Loucy (cell line): ENCODE data around the gene GNS.

Experiments used
- H2AFZ ChIP-seq: fragments of 200-600 bp; sonication (generic); 2 replicates; pipeline ENCODE4 v1.6.0; 2016; ENCODE audit warnings: antibody characterized with exemption, mild to moderate bottlenecking, low read length, moderate library complexity
- H3F3A ChIP-seq: fragments of 200-600 bp; 2 replicates; pipeline ENCODE4 v1.6.0; 2016; ENCODE audit warnings: antibody characterized with exemption, low read depth, mild to moderate bottlenecking
- H3K27me3 ChIP-seq: fragments of 200-600 bp; sonication (generic); 2 replicates; pipeline ENCODE4 v1.6.1; 2014; ENCODE audit warnings: low read length, mild to moderate bottlenecking; ENCODE audit not compliant: insufficient read depth, poor library complexity, severe bottlenecking
- H3K36me3 ChIP-seq: fragments of 200-600 bp; sonication (generic); 2 replicates; pipeline ENCODE4 v1.6.1; 2016; ENCODE audit warnings: low read length; ENCODE audit not compliant: insufficient read depth
- H3K4me1 ChIP-seq: fragments of 200-600 bp; sonication (generic); 2 replicates; pipeline ENCODE4 v1.5.1; 2014; ENCODE audit warnings: low read length, mild to moderate bottlenecking; ENCODE audit not compliant: insufficient read depth, poor library complexity, severe bottlenecking
- H3K4me2 ChIP-seq: fragments of 200-600 bp; sonication (generic); 2 replicates; pipeline ENCODE4 v1.6.0; 2014; ENCODE audit warnings: antibody characterized with exemption, low read length, low read depth, mild to moderate bottlenecking; ENCODE audit not compliant: poor library complexity, severe bottlenecking
- H3K4me3 ChIP-seq: fragments of 200-600 bp; sonication (generic); 2 replicates; pipeline ENCODE4 v1.5.1; 2014; ENCODE audit warnings: low read length, mild to moderate bottlenecking, mixed read lengths; ENCODE audit not compliant: poor library complexity, severe bottlenecking
- H3K79me2 ChIP-seq: fragments of 200-600 bp; sonication (generic); 2 replicates; pipeline ENCODE4 v1.6.1; 2014; ENCODE audit warnings: low read length; ENCODE audit not compliant: insufficient read depth
- H3K9ac ChIP-seq: fragments of 200-600 bp; sonication (generic); 2 replicates; pipeline ENCODE4 v1.6.0; 2014; ENCODE audit warnings: mild to moderate bottlenecking, low read depth, low read length, moderate library complexity; ENCODE audit not compliant: poor library complexity, severe bottlenecking
- H3K9me2 ChIP-seq: fragments of 200-600 bp; sonication (generic); replicated peaks from 2 replicates; pipeline ENCODE4 v1.6.1; 2016; ENCODE audit warnings: low read depth, low read length, mixed read lengths
- H3K9me3 ChIP-seq: fragments of 200-600 bp; sonication (generic); 2 replicates; pipeline ENCODE4 v1.6.1; 2014; ENCODE audit warnings: mild to moderate bottlenecking, antibody characterized with exemption, low read length, low read depth; ENCODE audit not compliant: insufficient read depth
- H4K20me1 ChIP-seq: fragments of 200-600 bp; sonication (generic); 2 replicates; pipeline ENCODE4 v1.6.0; 2014; ENCODE audit warnings: antibody characterized with exemption, low read length, mild to moderate bottlenecking; ENCODE audit not compliant: insufficient read depth, poor library complexity, severe bottlenecking
- CTCF ChIP-seq: fragments of 200-600 bp; sonication (generic); conservative IDR thresholded peaks from 2 replicates; pipeline ENCODE4 v1.5.1; 2014; ENCODE audit warnings: mild to moderate bottlenecking, antibody characterized with exemption, low read length
- EZH2phosphoT487 ChIP-seq: fragments of 200-600 bp; IDR thresholded peaks from 2 replicates; pipeline ENCODE4 v1.6.1; 2018; ENCODE audit warnings: antibody characterized with exemption, mild to moderate bottlenecking, moderate library complexity, borderline replicate concordance

GNS gene

GRCh38 chr12:64667793-64668192 lies 91.4 kb downstream of the GNS start:
- peaks cover 8% of the 10 kb centered on the region for H3F3A ChIP-seq
- H3K36me3 ChIP-seq = no peaks in the 10 kb centered on the region

GRCh38 chr12:64666054-64666914 lies 92.9 kb downstream of the GNS start:
- peaks cover 55% of the 10 kb centered on the region for H3K4me1 ChIP-seq
- H3K79me2 ChIP-seq = peaks cover 62% of the 10 kb centered on the region
- no peaks in the 10 kb centered on the region for H4K20me1 ChIP-seq
- no peak overlapping the region for H2AFZ ChIP-seq
- TF ChIP-seq CTCF (no peak), EZH2phosphoT487 (no peak)
- H3K4me2 ChIP-seq = peak overlapping the region; percentile 3
- no peak overlapping the region for H3K4me3 ChIP-seq
- no peaks in the 10 kb centered on the region for H3K9me2 ChIP-seq
- H3K27me3 ChIP-seq = no peaks in the 10 kb centered on the region
- H3K36me3 ChIP-seq = no peaks in the 10 kb centered on the region
- H3F3A ChIP-seq = peaks cover 8% of the 10 kb centered on the region
- H3K9ac ChIP-seq = peak overlapping the region; percentile 9
- H3K9me3 ChIP-seq = no peaks in the 10 kb centered on the region

More at GRCh38 chr12:64667793-64668192, 91.4 kb downstream of the GNS start:
- Histone ChIP-seq H3K79me2 (peaks cover 70% of the 10 kb centered on the region), H3K4me2 (no peak overlapping the region), H3K9me3 (no peaks in the 10 kb centered on the region), H3K9ac (peak overlapping the region; percentile 19), H3K27me3 (no peaks in the 10 kb centered on the region), H3K4me3 (no peak overlapping the region), H4K20me1 (no peaks in the 10 kb centered on the region), H2AFZ (no peak overlapping the region), H3K4me1 (peaks cover 64% of the 10 kb centered on the region), H3K9me2 (no peaks in the 10 kb centered on the region)
- TF ChIP-seq CTCF (no peak), EZH2phosphoT487 (no peak)

GRCh38 chr12:64665514-64665913 lies 93.7 kb downstream of the GNS start:
- Histone ChIP-seq H3K9me3 (no peaks in the 10 kb centered on the region), H3K4me1 (peaks cover 47% of the 10 kb centered on the region), H4K20me1 (no peaks in the 10 kb centered on the region), H3K27me3 (no peaks in the 10 kb centered on the region), H2AFZ (no peak overlapping the region), H3K4me3 (no peak overlapping the region), H3K4me2 (peak overlapping the region; percentile 3), H3K9me2 (no peaks in the 10 kb centered on the region), H3K9ac (no peak overlapping the region), H3K36me3 (no peaks in the 10 kb centered on the region), H3F3A (peaks cover 8% of the 10 kb centered on the region), H3K79me2 (peaks cover 62% of the 10 kb centered on the region)
- no peak for TF ChIP-seq EZH2phosphoT487
- no peak for TF ChIP-seq CTCF
